GM23248 (cell line): ENCODE results near the gene NUTF2. TPM values are rescaled to one million over a fixed set of nuclear protein-coding genes. Genes with fewer than 3 reads are reported as not detected.

Experiments used
- DNase-seq: peaks from one replicate; pipeline ENCODE4 v3.0.0-alpha.2; 2015
- H2AFZ ChIP-seq: fragments of 200-600 bp; sonication (generic); 2 replicates; pipeline ENCODE4 v1.6.1; 2016; ENCODE audit warnings: antibody characterized with exemption
- H3F3A ChIP-seq: fragments of 200-600 bp; sonication (generic); 2 replicates; pipeline ENCODE4 v1.6.1; 2016; ENCODE audit warnings: mild to moderate bottlenecking, antibody characterized with exemption, mixed run types; ENCODE audit not compliant: insufficient read depth
- H3K27ac ChIP-seq: fragments of 200-600 bp; sonication (generic); 2 replicates; pipeline ENCODE4 v1.5.1; 2016; ENCODE audit warnings: mild to moderate bottlenecking
- H3K27me3 ChIP-seq: fragments of 200-600 bp; sonication (generic); replicated peaks from 2 replicates; pipeline ENCODE4 v1.6.1; 2016; ENCODE audit warnings: mild to moderate bottlenecking; ENCODE audit not compliant: insufficient read depth
- H3K36me3 ChIP-seq: fragments of 200-600 bp; sonication (generic); 2 replicates; pipeline ENCODE4 v1.6.1; 2016; ENCODE audit warnings: low read depth, mild to moderate bottlenecking
- H3K4me1 ChIP-seq: fragments of 200-600 bp; sonication (generic); 2 replicates; pipeline ENCODE4 v1.6.1; 2016; ENCODE audit warnings: mild to moderate bottlenecking; ENCODE audit not compliant: insufficient read depth
- H3K4me2 ChIP-seq: fragments of 200-600 bp; sonication (generic); one replicate; pipeline ENCODE4 v1.6.1; 2016; ENCODE audit warnings: mild to moderate bottlenecking; ENCODE audit not compliant: unreplicated experiment
- H3K4me3 ChIP-seq: fragments of 200-600 bp; sonication (generic); 2 replicates; pipeline ENCODE4 v1.5.1; 2016; ENCODE audit warnings: mild to moderate bottlenecking
- H3K79me2 ChIP-seq: fragments of 200-600 bp; sonication (generic); 2 replicates; pipeline ENCODE4 v1.6.1; 2016; ENCODE audit warnings: mild to moderate bottlenecking; ENCODE audit not compliant: insufficient read depth
- H3K9ac ChIP-seq: fragments of 200-600 bp; sonication (generic); 2 replicates; pipeline ENCODE4 v1.6.1; 2016; ENCODE audit warnings: mild to moderate bottlenecking
- H3K9me2 ChIP-seq: fragments of 200-600 bp; sonication (generic); 2 replicates; pipeline ENCODE4 v1.6.1; 2016; ENCODE audit warnings: mixed run types, mild to moderate bottlenecking, moderate library complexity; ENCODE audit not compliant: insufficient read depth
- H3K9me3 ChIP-seq: fragments of 200-600 bp; sonication (generic); one replicate; pipeline ENCODE4 v1.6.1; 2017; ENCODE audit warnings: low read depth
- H4K20me1 ChIP-seq: fragments of 200-600 bp; sonication (generic); 2 replicates; pipeline ENCODE4 v1.6.0; 2016; ENCODE audit not compliant: insufficient read depth
- EZH2 ChIP-seq: fragments of 200-600 bp; sonication (generic); IDR thresholded peaks from 2 replicates; pipeline ENCODE4 v1.6.1; 2018; ENCODE audit warnings: antibody characterized with exemption, mild to moderate bottlenecking; ENCODE audit not compliant: insufficient read depth, poor library complexity, severe bottlenecking
- EZH2phosphoT487 ChIP-seq: fragments of 200-600 bp; sonication (generic); IDR thresholded peaks from 2 replicates; pipeline ENCODE4 v1.6.1; 2018; ENCODE audit warnings: antibody characterized with exemption, moderate library complexity, mild to moderate bottlenecking, low read depth; ENCODE audit not compliant: insufficient read depth
- WGBS, 2 experiments: methylation state at CpG; one replicate each; pipeline ENCODE4 v1.1.6; 2015 to 2017; ENCODE audit warnings: low lambda C conversion rate in 2 of 2, low coverage in 1 of 2; ENCODE audit errors: missing lambda C conversion rate in 2 of 2; 5-methylcytosine and 5-hydroxymethylcytosine counted together
- in situ Hi-C: fragments of 300-500 bp; cut with MboI; formaldehyde crosslinking; loops from 2 replicates; pipeline ENCODE4 v1.15.0; 2020
- polyA plus RNA-seq: library from polyadenylated mRNA; unstranded; fragments of >200 nt; fragmentation: Nextera tagmentation; extraction: Ambion mirVana; gene quantifications from 2 replicates; pipeline ENCODE4 v1.2.1, GENCODE V29; 2016
- total RNA-seq: library from RNA; depleted of rRNA; stranded (reverse); fragments of >200 nt; shearing (Covaris generic); gene quantifications from 2 replicates; pipeline ENCODE4 v1.2.3, GENCODE V29; 2014

Gene NUTF2
- total and polyA plus RNA-seq, 2 experiments from 2014 or later, result 119 to 280 TPM

GRCh38 chr16:67847064-67847861, 530 bp downstream of the NUTF2 start, which contains the start of gene CENPT:
Gene CENPT, minus strand, starts transcription at chr16:67847693. Its CDS starts 13,834 bp downstream, at chr16:67833859.
- H2AFZ ChIP-seq, result peak within 1 kb of the TSS; percentile 81
- H3K9ac ChIP-seq, result peak within 1 kb of the TSS; percentile 99
- TF ChIP-seq EZH2 (no peak), EZH2phosphoT487 (no peak)
- H3K36me3 ChIP-seq, result no peaks in the 10 kb centered on the region
- H3F3A ChIP-seq, result peaks cover 15% of the 10 kb centered on the region
- in situ Hi-C loops, result no loop called here
- DNase-seq, result peak; percentile 87
- 1% methylated on average over 30 to 44 of the region's 62 CpGs for WGBS, 2 experiments
- H3K27ac ChIP-seq, result peak within 1 kb of the TSS; percentile 91
- H3K9me3 ChIP-seq, result no peaks in the 10 kb centered on the region
- H3K27me3 ChIP-seq, result no peaks in the 10 kb centered on the region
- H3K9me2 ChIP-seq, result no peaks in the 10 kb centered on the region
- peaks cover 39% of the 10 kb centered on the region for H3K4me1 ChIP-seq
- peak within 1 kb of the TSS; percentile 96 for H3K4me3 ChIP-seq
- H4K20me1 ChIP-seq, result 0 out of 2 replicates have a peak, but pooled peaks cover 4% of the 10 kb centered on the region
- H3K79me2 ChIP-seq, result peaks cover 88% of the 10 kb centered on the region
- H3K4me2 ChIP-seq, result peak within 1 kb of the TSS; percentile 88

GRCh38 chr16:67848118-67848517, 1.4 kb downstream of the NUTF2 start:
- Histone ChIP-seq H3K27ac (peak overlapping the region; percentile 91), H3K27me3 (no peaks in the 10 kb centered on the region), H4K20me1 (0 out of 2 replicates have a peak, but pooled peaks cover 4% of the 10 kb centered on the region), H3K4me3 (peak overlapping the region; percentile 96), H3K79me2 (peaks cover 94% of the 10 kb centered on the region), H3F3A (peaks cover 14% of the 10 kb centered on the region), H3K4me2 (peak overlapping the region; percentile 88), H3K9me3 (no peaks in the 10 kb centered on the region), H3K36me3 (no peaks in the 10 kb centered on the region), H3K9ac (peak overlapping the region; percentile 99), H3K9me2 (no peaks in the 10 kb centered on the region), H2AFZ (no peak overlapping the region), H3K4me1 (peaks cover 38% of the 10 kb centered on the region)
- TF ChIP-seq EZH2phosphoT487, result no peak
- TF ChIP-seq EZH2, result no peak
- 82 to 85% methylated on average over 11 of the region's 11 CpGs for WGBS, 2 experiments
- in situ Hi-C loops, result no loop called here
- no peak for DNase-seq

DNA sequence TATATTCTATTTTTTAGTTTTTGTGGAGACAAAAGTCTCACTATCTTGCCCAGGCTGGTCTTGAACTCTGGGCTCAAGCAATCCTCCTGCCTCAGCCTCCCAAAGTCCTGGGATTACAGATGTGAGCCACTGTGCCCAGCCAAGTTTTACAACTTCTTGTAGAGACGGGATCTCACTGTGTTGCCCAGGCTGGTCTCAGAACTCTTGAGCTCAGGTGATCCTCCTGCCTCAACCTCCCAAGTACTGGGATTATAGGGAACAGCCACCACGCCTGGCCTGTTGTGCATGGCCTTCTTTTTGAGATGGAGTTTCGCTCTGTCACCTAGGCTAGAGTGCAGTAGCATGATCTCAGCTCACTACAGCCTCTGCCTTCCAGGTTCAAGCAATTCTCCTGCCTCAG, 6.9 kb downstream of the NUTF2 start:
- TF ChIP-seq EZH2phosphoT487 (no peak), EZH2 (no peak)
- Histone ChIP-seq H3K4me3 (no peak overlapping the region), H3K27ac (no peak overlapping the region), H3K9me2 (no peaks in the 10 kb centered on the region), H3K9me3 (no peaks in the 10 kb centered on the region), H4K20me1 (peaks cover 15% of the 10 kb centered on the region; the same call in 1 of the 2 replicates), H3K79me2 (peaks cover 96% of the 10 kb centered on the region), H3K36me3 (no peaks in the 10 kb centered on the region), H3F3A (peaks cover 24% of the 10 kb centered on the region), H3K4me2 (no peak overlapping the region), H3K4me1 (peaks cover 16% of the 10 kb centered on the region), H2AFZ (no peak overlapping the region), H3K27me3 (no peaks in the 10 kb centered on the region), H3K9ac (no peak overlapping the region)
- in situ Hi-C loops, result no loop called here
- DNase-seq, result no peak
- 97 to 98% methylated on average over 3 of the region's 3 CpGs for WGBS, 2 experiments

DNA sequence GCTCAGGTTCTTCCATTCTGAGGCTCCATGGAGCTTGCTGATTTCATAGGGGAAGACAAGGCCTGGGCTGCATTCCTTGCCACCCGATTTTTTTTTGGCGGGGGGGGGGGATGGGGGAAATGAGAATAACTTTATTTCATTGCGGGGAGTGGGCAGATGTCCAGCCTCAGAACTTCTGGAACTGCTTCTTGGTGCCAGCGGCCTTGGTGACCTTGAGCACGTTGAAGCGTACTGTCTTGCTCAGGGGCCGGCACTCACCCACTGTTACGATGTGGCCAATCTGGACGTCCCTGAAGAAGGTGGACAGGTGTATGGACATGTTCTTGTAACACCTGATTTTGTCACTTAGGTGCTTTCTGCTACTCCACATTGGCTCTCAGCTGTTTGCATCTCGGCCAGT, 9.1 kb downstream of the NUTF2 start:
- Histone ChIP-seq H3K9me2 (no peaks in the 10 kb centered on the region), H3K4me2 (no peak overlapping the region), H3K36me3 (peaks cover 4% of the 10 kb centered on the region; the same call in 1 of the 2 replicates), H3K79me2 (peaks cover 96% of the 10 kb centered on the region), H3K27me3 (no peaks in the 10 kb centered on the region), H2AFZ (no peak overlapping the region), H3K4me1 (peaks cover 26% of the 10 kb centered on the region), H3K9ac (no peak overlapping the region), H3K27ac (no peak overlapping the region), H3K4me3 (no peak overlapping the region), H3K9me3 (no peaks in the 10 kb centered on the region), H3F3A (peaks cover 34% of the 10 kb centered on the region), H4K20me1 (peaks cover 13% of the 10 kb centered on the region; the same call in 1 of the 2 replicates)
- DNase-seq, result no peak
- TF ChIP-seq EZH2phosphoT487 (no peak), EZH2 (no peak)
- WGBS, 2 experiments, result 82 to 86% methylated on average over 9 to 10 of the region's 10 CpGs
- in situ Hi-C loops, result no loop called here
